ENCODE measurements around the gene SPATA16.

- TF ChIP-seq, protein P1, sequence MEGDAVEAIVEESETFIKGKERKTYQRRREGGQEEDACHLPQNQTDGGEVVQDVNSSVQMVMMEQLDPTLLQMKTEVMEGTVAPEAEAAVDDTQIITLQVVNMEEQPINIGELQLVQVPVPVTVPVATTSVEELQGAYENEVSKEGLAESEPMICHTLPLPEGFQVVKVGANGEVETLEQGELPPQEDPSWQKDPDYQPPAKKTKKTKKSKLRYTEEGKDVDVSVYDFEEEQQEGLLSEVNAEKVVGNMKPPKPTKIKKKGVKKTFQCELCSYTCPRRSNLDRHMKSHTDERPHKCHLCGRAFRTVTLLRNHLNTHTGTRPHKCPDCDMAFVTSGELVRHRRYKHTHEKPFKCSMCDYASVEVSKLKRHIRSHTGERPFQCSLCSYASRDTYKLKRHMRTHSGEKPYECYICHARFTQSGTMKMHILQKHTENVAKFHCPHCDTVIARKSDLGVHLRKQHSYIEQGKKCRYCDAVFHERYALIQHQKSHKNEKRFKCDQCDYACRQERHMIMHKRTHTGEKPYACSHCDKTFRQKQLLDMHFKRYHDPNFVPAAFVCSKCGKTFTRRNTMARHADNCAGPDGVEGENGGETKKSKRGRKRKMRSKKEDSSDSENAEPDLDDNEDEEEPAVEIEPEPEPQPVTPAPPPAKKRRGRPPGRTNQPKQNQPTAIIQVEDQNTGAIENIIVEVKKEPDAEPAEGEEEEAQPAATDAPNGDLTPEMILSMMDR (IDR thresholded peaks at IDR 0.05): no peak
- no peak for TF ChIP-seq POLR2A (IDR thresholded peaks at IDR 0.05)
These were observed 29.7 kb downstream of the SPATA16 start for GRCh38 chr3:173111321-173111720.

Measured in testis (tissue), 2 donors.